Right cardiac atrium (tissue), 5 donors: ENCODE data around the gene CEP72. TPM values are rescaled to one million over a fixed set of nuclear protein-coding genes. Genes with fewer than 3 reads are reported as not detected.
A peak's percentile ranks its signal among the peaks of the same experiment; 100 is the strongest.
"Not testable (repeated sequence)": the region's sequence is repeated elsewhere in the genome, so short reads cannot be mapped to it uniquely, and the experiment has no call there.

Experiments
- ATAC-seq, 2 donors: fragments of 200-7000 bp; cut with Tn5 transposase; one replicate each; pipeline versions ENCODE4 v1.8.0 to v1.9.1; 2020; ENCODE audit warnings: moderate library complexity in 2 of 2, mild to moderate bottlenecking in 1 of 2
- DNase-seq, 3 donors: peaks; one replicate each; pipeline ENCODE4 v3.0.0-alpha.2; 2020
- H3K27ac ChIP-seq: one replicate; pipeline ENCODE4 v1.5.1; 2013; ENCODE audit warnings: mild to moderate bottlenecking, low read length, control low read depth, moderate library complexity
- H3K27me3 ChIP-seq: one replicate; pipeline ENCODE4 v1.6.1; 2013; ENCODE audit not compliant: control insufficient read depth, insufficient read depth
- H3K4me1 ChIP-seq: one replicate; pipeline ENCODE4 v1.6.1; 2013; ENCODE audit warnings: low read length; ENCODE audit not compliant: control insufficient read depth, insufficient read depth
- H3K4me3 ChIP-seq: one replicate; pipeline ENCODE4 v1.5.1; 2013; ENCODE audit warnings: low read length, control low read depth
- H3K9me3 ChIP-seq: one replicate; pipeline ENCODE4 v1.6.1; 2013; ENCODE audit warnings: low read length; ENCODE audit not compliant: control insufficient read depth
- WGBS: extraction: QIAGEN DNeasy Blood & Tissue Kit; methylation state at CpG from one replicate; pipeline ENCODE4 v1.1.7; 2013; 5-methylcytosine and 5-hydroxymethylcytosine counted together
- intact Hi-C, 4 donors: fragments of 100-400 bp; cut with DNase I; formaldehyde crosslinking; loops; one replicate each; pipeline versions ENCODE4 v1.11.0 to v1.14.0; 2022 to 2023
- polyA plus RNA-seq: library from polyadenylated mRNA; stranded (reverse); fragments of 200-250 nt; gene quantifications from one replicate; pipeline ENCODE4 v1.2.3, GENCODE V29; 2013
- total RNA-seq, 4 donors: library from RNA; stranded (reverse); fragmentation: NEBNext Ultra II Directional; extraction: Animal tissue kit (Norgen Biotek cat#: 25700); gene quantifications; one replicate each; pipeline ENCODE4 v1.2.1, GENCODE V29; 2021
- donor health status: healthy with polysubstance abuse.
- donor health status: DM: no; HTN: yes; CAD: no.
- donor health status: DM: no; HTN: no; CAD: no.
- donor health status: DM: no; HTN: yes; CAD: no; lungs with severe emphysema.
- donor health status: DM: yes; HTN: yes; CAD: no.

CEP72 gene
- total and polyA plus RNA-seq, 5 donors: 1.1 to 3.4 (median 2.1) TPM

DNA sequence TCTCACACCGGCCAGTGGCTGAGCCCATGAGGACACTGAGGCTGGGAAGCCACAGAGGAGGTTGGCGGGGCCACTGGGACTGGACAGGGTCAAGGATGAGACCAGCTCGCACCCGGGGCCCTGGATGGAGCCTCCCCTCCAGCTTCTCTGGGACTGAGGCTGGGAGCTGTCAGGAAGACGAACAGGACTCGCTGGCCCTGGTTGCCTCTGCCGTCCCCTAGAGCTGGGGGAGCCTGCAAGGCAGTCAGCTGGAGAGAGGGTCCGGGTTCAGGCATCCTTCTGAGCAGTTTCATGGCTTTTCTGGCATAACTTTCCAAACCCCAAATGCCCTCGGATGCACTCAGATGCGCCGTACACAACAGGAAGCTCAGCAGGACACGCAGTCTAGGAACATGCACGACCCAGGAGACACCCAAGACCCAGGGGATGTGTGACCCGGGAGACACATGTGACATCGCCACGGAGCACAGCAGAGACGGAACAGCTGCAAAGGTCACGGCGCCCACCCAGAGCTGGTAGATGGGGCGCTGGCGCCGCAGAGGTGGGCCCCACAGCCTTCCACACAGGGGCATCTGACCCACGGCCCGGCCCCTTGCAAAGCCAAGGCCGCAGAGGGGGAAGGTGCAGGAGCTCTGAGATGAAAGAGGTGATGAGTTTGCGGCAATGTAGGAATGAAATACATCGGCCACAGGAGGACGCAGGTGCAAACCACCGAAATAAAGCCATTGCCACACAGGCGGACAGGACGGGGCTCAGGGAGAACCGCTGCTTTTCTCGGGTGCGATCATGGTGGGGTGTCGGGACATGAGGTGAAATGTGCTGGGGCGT lies 63.9 kb downstream of the CEP72 start:
- 79% methylated on average over 36 of the region's 36 CpGs for WGBS
- DNase-seq: peak; percentile 10 to 50 (median 44)
- ATAC-seq: no peak
- Histone ChIP-seq H3K27ac (no peak overlapping the region), H3K27me3 (no peaks in the 10 kb centered on the region), H3K4me1 (peaks cover 7% of the 10 kb centered on the region), H3K4me3 (no peak overlapping the region), H3K9me3 (no peaks in the 10 kb centered on the region)
- intact Hi-C loops: no loop called here

DNA sequence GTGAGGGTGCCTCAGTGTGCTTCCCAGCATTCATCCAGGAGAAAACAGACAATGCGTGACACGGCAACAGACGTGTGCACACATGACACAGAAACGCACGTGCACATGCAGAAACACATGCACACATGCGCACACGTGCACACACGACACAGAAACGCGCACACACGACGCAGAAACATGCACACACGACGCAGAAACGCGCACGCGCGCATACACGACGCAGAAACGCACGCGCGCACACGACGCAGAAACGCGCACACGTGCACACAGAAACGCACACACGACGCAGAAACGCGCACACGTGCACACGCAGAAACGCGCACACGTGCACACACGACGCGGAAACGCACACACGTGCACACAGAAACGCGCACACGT lies 64.5 kb downstream of the CEP72 start:
- no peak overlapping the region for H3K4me3 ChIP-seq
- no peak overlapping the region for H3K27ac ChIP-seq
- DNase-seq (peak; percentile 4 to 38 (median 20)), ATAC-seq (no peak)
- WGBS: 97% methylated on average over 48 of the region's 48 CpGs
- intact Hi-C loops: no loop called here
- no peaks in the 10 kb centered on the region for H3K9me3 ChIP-seq
- no peaks in the 10 kb centered on the region for H3K27me3 ChIP-seq
- peaks cover 7% of the 10 kb centered on the region for H3K4me1 ChIP-seq

DNA sequence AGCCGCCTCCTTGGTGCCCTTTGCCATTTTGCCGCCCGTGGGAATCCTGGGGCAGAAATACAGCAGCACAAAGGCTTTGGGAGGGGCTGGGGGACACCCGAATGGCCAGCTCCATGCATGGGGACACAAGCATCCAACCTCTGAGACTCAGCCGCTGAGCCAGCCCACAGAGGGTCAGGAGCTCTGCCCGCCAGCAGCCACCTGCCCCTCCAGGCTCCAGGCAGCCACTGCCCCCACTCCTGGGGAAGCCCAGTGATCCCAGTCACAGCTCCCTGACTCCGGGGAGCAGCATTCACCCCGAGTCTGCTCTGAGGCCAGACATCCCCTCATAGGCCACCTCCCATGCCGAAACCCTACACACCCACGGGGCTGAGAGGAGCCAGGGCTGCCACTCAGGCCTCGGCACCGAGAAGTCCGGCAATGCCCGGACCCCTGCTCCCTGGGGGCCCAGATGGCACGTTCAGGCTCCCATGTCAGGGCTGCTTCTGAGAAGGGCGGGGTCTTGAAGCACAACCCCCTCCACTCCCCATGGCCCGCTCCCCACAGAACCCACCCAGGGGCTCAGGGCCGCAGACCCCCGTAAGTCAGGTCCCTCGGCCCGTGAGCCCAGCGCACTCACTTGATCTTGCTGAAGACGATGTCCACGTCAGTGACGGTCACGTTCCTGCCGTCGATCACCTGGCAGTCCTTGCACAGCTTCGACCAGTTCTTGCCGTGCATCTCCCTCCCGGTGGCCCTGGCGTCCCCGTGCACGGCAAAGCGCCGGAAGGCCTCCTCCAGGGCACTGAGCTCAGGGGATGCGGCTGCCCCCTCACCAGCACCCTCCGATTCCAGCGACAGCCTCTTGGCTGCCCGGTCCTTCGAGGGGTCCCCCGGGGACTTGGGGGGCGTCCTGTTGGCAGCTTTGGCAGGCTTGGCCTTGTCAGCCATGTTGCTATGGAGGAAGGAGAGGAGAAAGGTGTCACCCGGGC lies 65.3 kb downstream of the CEP72 start:
- no peak for ATAC-seq
- peak; percentile 9 to 53 (median 41) for DNase-seq
- H3K9me3 ChIP-seq: no peaks in the 10 kb centered on the region
- WGBS: 85% methylated on average over 44 of the region's 44 CpGs
- intact Hi-C loops: no loop called here
- H3K27ac ChIP-seq: no peak overlapping the region
- no peaks in the 10 kb centered on the region for H3K27me3 ChIP-seq
- peaks cover 7% of the 10 kb centered on the region for H3K4me1 ChIP-seq
- H3K4me3 ChIP-seq: no peak overlapping the region

DNA sequence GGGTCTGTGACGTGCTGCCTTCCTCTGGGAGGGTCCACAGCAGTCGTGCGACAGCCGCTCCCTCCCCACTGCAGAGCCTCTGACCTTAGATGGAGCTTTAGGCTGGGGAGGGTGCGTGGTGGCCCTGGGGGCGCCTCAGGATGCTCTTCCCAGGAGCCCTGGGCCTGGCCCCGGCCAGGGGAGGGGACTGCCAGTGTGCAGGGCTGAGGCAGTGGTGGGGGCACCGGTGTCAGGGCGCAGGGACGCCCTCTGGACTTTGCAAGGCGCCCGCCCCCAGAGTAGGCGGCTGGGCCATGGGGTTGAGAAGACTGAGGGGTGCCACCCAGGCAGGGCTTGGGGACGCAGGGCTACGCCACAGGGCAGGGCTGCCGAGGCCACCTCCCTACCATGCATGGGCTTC lies 66.4 kb downstream of the CEP72 start:
- H3K27me3 ChIP-seq, H3K27ac ChIP-seq, intact Hi-C loops, H3K9me3 ChIP-seq, H3K4me1 ChIP-seq, H3K4me3 ChIP-seq, ATAC-seq: not testable (repeated sequence)
- peak in 2 of 3 donors; percentile 8 to 37 for DNase-seq
- 89% methylated on average over 16 of the region's 16 CpGs for WGBS

DNA sequence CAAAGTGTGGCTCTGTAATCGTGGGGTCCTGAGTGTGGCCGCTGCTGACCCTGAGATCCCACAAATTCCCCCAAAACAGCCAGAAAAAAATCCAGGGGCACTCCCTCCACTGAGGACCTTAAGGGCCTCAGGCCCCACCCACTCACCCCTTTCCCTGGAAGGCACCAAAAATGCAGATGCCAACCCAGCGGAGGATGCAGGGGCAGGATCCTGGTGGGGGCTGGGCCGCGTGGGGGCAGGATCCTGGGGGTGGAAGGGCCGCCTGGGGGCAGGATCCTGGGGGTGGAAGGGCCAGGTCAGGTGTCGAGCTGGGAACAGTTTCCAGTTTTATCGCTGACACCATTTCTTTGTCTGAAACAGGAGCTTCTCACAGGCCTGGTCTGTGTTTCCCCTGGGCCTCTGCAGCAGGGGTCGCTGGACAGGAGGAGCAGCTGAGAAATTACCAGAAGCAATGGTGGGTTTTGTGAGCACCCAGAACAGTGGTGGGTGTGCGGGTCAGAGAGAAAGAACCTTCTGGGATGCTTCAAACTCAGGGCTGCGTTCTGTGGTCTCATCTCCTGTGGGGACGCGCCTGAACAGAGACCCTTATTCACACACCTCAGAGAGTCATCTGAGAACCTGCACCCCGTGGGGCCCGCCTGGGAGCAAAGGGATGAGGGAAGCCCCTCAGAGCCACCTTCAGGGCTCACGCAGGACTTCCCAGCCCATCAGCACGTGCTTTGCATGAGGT lies 67.2 kb downstream of the CEP72 start:
- H3K4me1 ChIP-seq, H3K9me3 ChIP-seq, H3K27me3 ChIP-seq, intact Hi-C loops, H3K27ac ChIP-seq, ATAC-seq, H3K4me3 ChIP-seq: not testable (repeated sequence)
- 84% methylated on average over 16 of the region's 17 CpGs for WGBS
- peak in 2 of 3 donors; percentile 4 to 39 for DNase-seq

DNA sequence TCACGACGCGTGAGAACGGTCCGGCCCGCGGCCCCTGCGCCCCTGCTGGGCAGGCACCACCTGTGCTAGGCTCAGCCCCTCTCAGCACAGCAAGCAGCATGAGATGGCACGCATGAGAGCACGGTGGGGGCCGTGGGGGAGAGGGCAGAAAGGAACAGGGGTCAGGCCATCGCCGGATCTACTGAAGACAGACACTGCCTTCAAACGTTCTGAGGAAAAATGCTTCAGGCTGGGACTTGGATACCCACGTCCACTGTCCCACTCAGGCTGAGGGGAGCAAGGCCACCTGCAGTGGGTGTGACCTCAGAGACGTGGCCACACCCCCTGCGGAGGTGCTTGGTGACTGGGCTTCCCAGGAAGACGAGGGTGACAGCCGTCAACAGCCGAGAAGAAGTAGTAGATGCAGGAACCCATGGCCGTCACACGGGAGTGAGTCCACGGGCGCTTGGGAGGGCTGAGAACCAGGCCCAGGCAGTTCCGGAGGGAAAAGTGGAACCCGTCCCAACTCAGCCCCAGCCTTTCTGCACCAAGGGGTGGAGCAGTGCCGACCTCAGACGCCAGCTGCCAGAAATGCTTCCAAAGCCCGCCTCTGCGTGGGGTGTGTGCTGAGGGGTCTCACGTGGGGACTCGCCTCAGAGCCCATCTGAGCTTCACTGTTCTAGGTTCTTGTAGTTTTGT lies 68.1 kb downstream of the CEP72 start:
- ATAC-seq (peak in 1 of 2 donors; percentile 5), DNase-seq (peak in 1 of 3 donors; percentile 4)
- H3K9me3 ChIP-seq, H3K4me3 ChIP-seq, H3K27ac ChIP-seq, intact Hi-C loops, H3K27me3 ChIP-seq, H3K4me1 ChIP-seq: not testable (repeated sequence)
- 76% methylated on average over 12 of the region's 32 CpGs for WGBS

DNA sequence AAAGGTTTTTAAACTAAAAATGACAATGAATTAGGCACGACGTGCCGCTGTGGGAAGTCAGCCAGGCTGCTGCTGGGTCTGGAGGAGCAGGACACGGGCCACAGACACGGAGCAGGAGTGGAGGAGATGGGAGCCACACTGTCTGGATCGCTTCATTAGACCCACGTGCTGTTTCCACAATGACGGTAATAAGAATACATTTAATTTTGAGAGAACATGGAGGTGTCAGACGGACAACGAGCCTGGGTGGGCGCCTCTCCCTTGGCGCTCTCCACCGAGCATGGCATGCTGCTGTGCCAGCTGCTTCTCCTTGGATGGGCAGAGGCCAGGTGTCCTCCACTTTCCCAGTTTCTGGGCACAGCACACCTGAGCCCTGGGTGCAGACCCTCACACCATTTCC lies 68.7 kb downstream of the CEP72 start:
- intact Hi-C loops, H3K4me1 ChIP-seq, H3K27ac ChIP-seq, H3K4me3 ChIP-seq, ATAC-seq, H3K9me3 ChIP-seq, H3K27me3 ChIP-seq: not testable (repeated sequence)
- WGBS: 79% methylated on average over 13 of the region's 13 CpGs
- peak in 1 of 3 donors; percentile 6 for DNase-seq

DNA sequence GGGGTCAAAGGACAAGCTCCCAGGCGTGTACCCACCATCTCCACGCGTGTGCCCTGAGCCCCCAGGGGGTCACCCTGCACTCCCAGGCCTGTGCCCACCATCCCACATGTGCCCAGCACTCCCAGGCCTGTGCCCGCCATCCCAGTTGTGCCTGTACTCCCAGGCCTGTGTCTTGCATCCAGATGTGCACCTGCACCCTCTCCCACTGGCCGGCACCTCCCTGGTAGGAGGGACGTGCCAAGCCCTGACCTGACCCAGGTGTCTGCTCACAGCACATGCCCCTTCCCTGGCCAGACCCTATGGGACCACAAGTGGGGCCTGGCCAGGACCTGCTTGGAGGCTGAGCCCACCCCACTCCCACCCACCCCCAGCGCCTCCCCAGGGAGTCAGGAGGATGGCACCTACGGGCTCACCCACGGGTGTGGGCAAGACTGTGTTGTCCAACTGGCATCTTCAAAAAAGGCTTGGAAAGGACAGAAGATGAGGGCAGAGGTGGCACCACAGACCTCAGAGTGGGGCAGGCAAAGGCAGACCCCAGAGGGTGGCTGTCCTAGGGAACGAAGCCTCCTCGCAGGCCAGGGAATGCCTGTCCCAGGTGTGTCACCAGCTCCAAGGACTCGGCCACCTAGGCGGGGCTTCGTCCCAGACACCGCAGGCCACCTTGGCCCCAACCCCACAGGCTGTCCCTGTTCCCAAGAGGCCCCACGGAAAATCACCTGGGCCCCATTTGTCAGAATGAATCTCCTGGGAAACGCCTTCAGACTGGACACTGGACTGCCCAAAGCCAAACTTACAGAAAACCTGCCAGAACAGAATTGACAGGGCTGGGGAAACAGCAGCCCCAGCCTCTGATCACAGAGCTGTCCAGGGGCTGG lies 69.4 kb downstream of the CEP72 start:
- H3K4me3 ChIP-seq, intact Hi-C loops, H3K4me1 ChIP-seq, H3K27me3 ChIP-seq, H3K27ac ChIP-seq, ATAC-seq, H3K9me3 ChIP-seq: not testable (repeated sequence)
- 95% methylated on average over 17 of the region's 17 CpGs for WGBS
- DNase-seq: peak; percentile 6 to 56 (median 45)

DNA sequence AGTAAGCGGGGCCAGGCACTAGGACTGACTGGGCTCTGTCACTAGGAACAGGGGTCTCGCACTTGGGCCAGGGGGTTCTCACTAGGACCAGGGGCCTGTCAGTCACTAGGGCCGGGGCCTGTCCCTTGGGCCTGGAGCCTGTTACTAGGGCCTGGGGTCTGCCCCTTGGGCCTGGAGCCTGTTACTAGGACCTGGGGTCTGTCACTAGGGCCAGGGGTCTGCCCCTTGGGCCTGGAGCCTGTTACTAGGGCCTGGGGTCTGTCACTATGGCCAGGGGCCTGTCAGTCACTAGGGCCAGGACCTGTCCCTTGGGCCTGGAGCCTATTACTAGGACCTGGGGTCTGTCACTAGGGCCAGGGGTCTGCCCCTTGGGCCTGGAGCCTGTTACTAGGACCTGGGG lies 70.1 kb downstream of the CEP72 start:
- H3K4me3 ChIP-seq, H3K27ac ChIP-seq, H3K4me1 ChIP-seq, H3K9me3 ChIP-seq, ATAC-seq, H3K27me3 ChIP-seq, intact Hi-C loops: not testable (repeated sequence)
- 95% methylated on average over 3 of the region's 3 CpGs for WGBS
- DNase-seq: peak in 1 of 3 donors; percentile 28
